ENCODE measurements around the gene PRR29.

- TF ChIP-seq, protein P1, sequence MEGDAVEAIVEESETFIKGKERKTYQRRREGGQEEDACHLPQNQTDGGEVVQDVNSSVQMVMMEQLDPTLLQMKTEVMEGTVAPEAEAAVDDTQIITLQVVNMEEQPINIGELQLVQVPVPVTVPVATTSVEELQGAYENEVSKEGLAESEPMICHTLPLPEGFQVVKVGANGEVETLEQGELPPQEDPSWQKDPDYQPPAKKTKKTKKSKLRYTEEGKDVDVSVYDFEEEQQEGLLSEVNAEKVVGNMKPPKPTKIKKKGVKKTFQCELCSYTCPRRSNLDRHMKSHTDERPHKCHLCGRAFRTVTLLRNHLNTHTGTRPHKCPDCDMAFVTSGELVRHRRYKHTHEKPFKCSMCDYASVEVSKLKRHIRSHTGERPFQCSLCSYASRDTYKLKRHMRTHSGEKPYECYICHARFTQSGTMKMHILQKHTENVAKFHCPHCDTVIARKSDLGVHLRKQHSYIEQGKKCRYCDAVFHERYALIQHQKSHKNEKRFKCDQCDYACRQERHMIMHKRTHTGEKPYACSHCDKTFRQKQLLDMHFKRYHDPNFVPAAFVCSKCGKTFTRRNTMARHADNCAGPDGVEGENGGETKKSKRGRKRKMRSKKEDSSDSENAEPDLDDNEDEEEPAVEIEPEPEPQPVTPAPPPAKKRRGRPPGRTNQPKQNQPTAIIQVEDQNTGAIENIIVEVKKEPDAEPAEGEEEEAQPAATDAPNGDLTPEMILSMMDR (conservative IDR thresholded peaks at IDR 0.05; ENCODE audit: low read depth, low read length): no peak
- TF ChIP-seq EZH2phosphoT487 (IDR thresholded peaks at IDR 0.05; ENCODE audit: borderline replicate concordance, low read length): no peak
These were observed 41.7 kb upstream of the PRR29 start for GRCh38 chr17:63956296-63956920.

Data from PC-3 (cell line).